Keratinocyte (primary cell): Measurements from ENCODE around the gene PRR20G. TPM values are rescaled to one million over a fixed set of nuclear protein-coding genes. Genes with fewer than 3 reads are reported as not detected.

Experiments used
- DNase-seq: peaks from one replicate; pipeline ENCODE4 v3.0.0-alpha.2; 2011; ENCODE audit warnings: low read depth, missing footprints, low spot score
- FAIRE-seq: peaks from 2 replicates; lab custom pipeline; 2011; peaks lifted over from hg19 to GRCh38; lab: Jason Lieb, UNC
- H2AFZ ChIP-seq: 2 replicates; pipeline ENCODE4 v1.6.0; 2012; ENCODE audit warnings: low read length, control low read depth, inconsistent platforms; ENCODE audit not compliant: control insufficient read depth
- H3K27ac ChIP-seq: 2 replicates; pipeline ENCODE4 v1.5.1; 2011; ENCODE audit warnings: low read length; ENCODE audit not compliant: control insufficient read depth, insufficient read depth
- H3K27me3 ChIP-seq: 3 replicates; pipeline ENCODE4 v1.6.0; 2011; ENCODE audit warnings: low read length; ENCODE audit not compliant: control insufficient read depth, insufficient read depth; ENCODE audit errors: extremely low read depth
- H3K36me3 ChIP-seq, 2 experiments: 2 replicates in 1 of 2; 3 replicates in 1 of 2; pipeline ENCODE4 v1.5.1; 2011; ENCODE audit warnings: low read length in 2 of 2, mild to moderate bottlenecking in 1 of 2; ENCODE audit not compliant: control insufficient read depth in 2 of 2, insufficient read depth in 2 of 2; ENCODE audit errors: extremely low read depth in 1 of 2
- H3K4me1 ChIP-seq: 3 replicates; pipeline ENCODE4 v1.5.1; 2011; ENCODE audit warnings: low read length; ENCODE audit not compliant: control insufficient read depth, insufficient read depth; ENCODE audit errors: extremely low read depth
- H3K4me2 ChIP-seq: 3 replicates; pipeline ENCODE4 v1.6.0; 2011; ENCODE audit warnings: low read depth, low read length; ENCODE audit not compliant: control insufficient read depth, insufficient read depth; ENCODE audit errors: extremely low read depth
- H3K4me3 ChIP-seq, 3 experiments: fragments of 200-600 bp in 1 of 3; sonication (generic) in 1 of 3; 2 replicates in 2 of 3; 3 replicates in 1 of 3; pipeline ENCODE4 v1.5.1; 2011 to 2016; ENCODE audit warnings: low read length in 3 of 3, mild to moderate bottlenecking in 3 of 3, control low read depth in 2 of 3, inconsistent platforms in 1 of 3, low read depth in 1 of 3, mixed read lengths in 1 of 3, mixed run types in 1 of 3, moderate library complexity in 1 of 3; ENCODE audit not compliant: control insufficient read depth in 2 of 3, insufficient read depth in 2 of 3; ENCODE audit errors: extremely low read depth in 1 of 3
- H3K79me2 ChIP-seq: 2 replicates; pipeline ENCODE4 v1.6.0; 2012; ENCODE audit warnings: low read length; ENCODE audit not compliant: control insufficient read depth, insufficient read depth
- H3K9ac ChIP-seq: 3 replicates; pipeline ENCODE4 v1.6.0; 2011; ENCODE audit warnings: low read length; ENCODE audit not compliant: control insufficient read depth, insufficient read depth; ENCODE audit errors: extremely low read depth
- H3K9me1 ChIP-seq: 3 replicates; pipeline ENCODE4 v1.6.0; 2011; ENCODE audit warnings: low read length; ENCODE audit not compliant: control insufficient read depth, insufficient read depth; ENCODE audit errors: extremely low read depth
- H3K9me3 ChIP-seq: 2 replicates; pipeline ENCODE4 v1.5.1; 2012; ENCODE audit warnings: low read depth, low read length; ENCODE audit not compliant: control insufficient read depth
- H4K20me1 ChIP-seq: 3 replicates; pipeline ENCODE4 v1.6.0; 2011; ENCODE audit warnings: low read length; ENCODE audit not compliant: control insufficient read depth, insufficient read depth; ENCODE audit errors: extremely low read depth
- CTCF ChIP-seq, 3 experiments: IDR thresholded peaks in 1 of 3; conservative IDR thresholded peaks in 1 of 3; optimal IDR thresholded peaks in 1 of 3; 2 replicates in 2 of 3; 3 replicates in 1 of 3; pipeline versions ENCODE3 to v1.5.1; 2011; ENCODE audit warnings: low read length in 3 of 3, mild to moderate bottlenecking in 3 of 3, moderate library complexity in 2 of 3, control low read depth in 1 of 3, inconsistent platforms in 1 of 3; ENCODE audit not compliant: insufficient read depth in 2 of 3; ENCODE audit errors: extremely low read depth in 1 of 3
- EZH2 ChIP-seq: IDR thresholded peaks from one replicate; pipeline ENCODE4 v1.6.1; 2012; ENCODE audit warnings: inconsistent platforms, mild to moderate bottlenecking, low read length, moderate library complexity
- dilution Hi-C: fragments of 300-500 bp; cut with MboI; formaldehyde crosslinking; loops from one replicate; pipeline ENCODE4 v1.7.0; 2020; ENCODE audit warnings: low sequenced_read_pairs; ENCODE audit not compliant: extremely low pct_ligation_motif_present
- polyA plus RNA-seq, 5 experiments: library from polyadenylated mRNA; depleted of rRNA in 3 of 5; stranded (reverse) in 3 of 5; stranded (forward) in 1 of 5; unstranded in 1 of 5; fragments of >200 nt; gene quantifications; 1 replicate in 1 of 5; 2 replicates in 3 of 5; 3 replicates in 1 of 5; pipeline versions ENCODE4 v1.2.1 to v1.2.3, GENCODE V29; 2011 to 2012; ENCODE audit warnings: missing spikeins in 2 of 5, low read depth in 1 of 5, low replicate concordance in 1 of 5

Gene PRR20G
- polyA plus RNA-seq, 1 donor (not counting 4 experiments of a cell fraction or from before 2014, with no cell fraction given): not detected

DNA sequence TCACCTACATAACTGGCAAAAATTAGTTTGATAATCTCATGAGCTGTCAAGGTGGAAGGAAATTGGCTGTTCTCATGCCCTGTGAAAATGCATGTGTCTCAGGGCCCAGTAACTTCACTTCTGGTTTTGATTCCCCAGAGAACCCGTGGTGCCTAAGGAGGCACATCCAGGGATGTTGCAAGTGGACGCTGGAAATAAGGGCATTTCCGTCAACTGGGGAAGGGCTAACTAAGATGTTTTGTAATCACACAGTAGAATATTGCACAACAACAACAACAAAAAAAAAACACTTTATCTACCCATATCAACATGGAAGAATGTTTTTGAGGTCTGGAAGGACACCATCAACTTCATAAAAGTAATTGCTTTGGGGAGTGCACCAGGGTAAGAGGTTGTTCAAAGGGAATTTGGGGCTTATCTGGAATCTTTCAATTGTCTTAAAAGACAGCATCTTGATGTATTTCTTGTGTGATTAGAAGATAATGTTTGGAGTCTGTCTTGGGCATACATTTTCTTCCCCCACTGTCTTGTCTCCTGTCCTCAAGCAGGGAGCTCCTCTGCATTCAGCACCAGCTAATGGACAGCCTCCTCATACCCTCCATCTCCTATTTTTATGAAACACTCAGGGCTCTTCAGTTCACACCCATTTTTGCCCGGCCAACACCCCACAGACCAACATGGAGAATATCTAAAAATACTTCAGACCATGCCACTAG is 37.2 kb upstream of the PRR20G start:
- Histone ChIP-seq H3K9me1 (no peaks in the 10 kb centered on the region), H3K36me3 (no peaks in the 10 kb centered on the region), H2AFZ (no peak overlapping the region), H3K4me2 (no peak overlapping the region), H3K27me3 (peaks cover 21% of the 10 kb centered on the region), H3K9ac (no peak overlapping the region), H4K20me1 (no peaks in the 10 kb centered on the region), H3K4me1 (no peaks in the 10 kb centered on the region), H3K9me3 (no peaks in the 10 kb centered on the region), H3K27ac (no peak overlapping the region), H3K4me3 (no peak overlapping the region), H3K79me2 (no peaks in the 10 kb centered on the region)
- no peak for DNase-seq
- dilution Hi-C loops: no loop called here
- no peak for FAIRE-seq
- TF ChIP-seq EZH2: no peak
- no peak for TF ChIP-seq CTCF (optimal IDR thresholded peaks at IDR 0.05 in 1 of 3, IDR thresholded peaks at IDR 0.05 in 1 of 3, conservative IDR thresholded peaks at IDR 0.05 in 1 of 3; ENCODE audit: extremely low read depth in 1 of 3, insufficient read depth in 2 of 3, low read length in 3 of 3)

GRCh38 chr3:127324076-127324475 is 36.2 kb upstream of the PRR20G start:
- Histone ChIP-seq H3K27me3 (peaks cover 14% of the 10 kb centered on the region), H2AFZ (no peak overlapping the region), H3K9ac (no peak overlapping the region), H3K36me3 (no peaks in the 10 kb centered on the region), H3K4me2 (no peak overlapping the region), H4K20me1 (no peaks in the 10 kb centered on the region), H3K4me3 (no peak overlapping the region), H3K4me1 (no peaks in the 10 kb centered on the region), H3K9me3 (no peaks in the 10 kb centered on the region), H3K9me1 (no peaks in the 10 kb centered on the region), H3K79me2 (no peaks in the 10 kb centered on the region), H3K27ac (no peak overlapping the region)
- FAIRE-seq: no peak
- dilution Hi-C loops: no loop called here
- no peak for TF ChIP-seq CTCF (optimal IDR thresholded peaks at IDR 0.05 in 1 of 3, IDR thresholded peaks at IDR 0.05 in 1 of 3, conservative IDR thresholded peaks at IDR 0.05 in 1 of 3; ENCODE audit: extremely low read depth in 1 of 3, insufficient read depth in 2 of 3, low read length in 3 of 3)
- TF ChIP-seq EZH2: no peak
- DNase-seq: no peak
